HepG2 (cell line): ENCODE data around the gene PMEL. TPM values are rescaled to one million over a fixed set of nuclear protein-coding genes. Genes with fewer than 3 reads are reported as not detected.

Source experiments
- ATF1 ChIP-seq: IDR thresholded peaks from 2 replicates; pipeline ENCODE4 v1.6.1; 2016; ENCODE audit warnings: mild to moderate bottlenecking, control low read depth
- DPF2 ChIP-seq: sonication (generic); formaldehyde crosslinking; IDR thresholded peaks from 2 replicates; pipeline ENCODE4 v1.4.0; 2020; ENCODE audit warnings: mild to moderate bottlenecking, low read depth, missing genetic modification reagents, borderline replicate concordance
- EEA1 ChIP-seq: sonication (generic); formaldehyde crosslinking; IDR thresholded peaks from 2 replicates; pipeline ENCODE4 v1.5.1; 2020; ENCODE audit warnings: mild to moderate bottlenecking, missing genetic modification reagents, borderline replicate concordance
- PHF8 ChIP-seq: sonication (generic); formaldehyde crosslinking; IDR thresholded peaks from 2 replicates; pipeline ENCODE4 v1.5.0; 2020; ENCODE audit warnings: missing genetic modification reagents
- PRMT3 ChIP-seq: sonication (generic); formaldehyde crosslinking; IDR thresholded peaks from 2 replicates; pipeline ENCODE4 v1.8.1; 2022; ENCODE audit warnings: low read depth, mild to moderate bottlenecking, moderate library complexity, missing genetic modification reagents, borderline replicate concordance
- RAD51 ChIP-seq: fragments of 450-650 bp; IDR thresholded peaks from 2 replicates; pipeline ENCODE4 v1.6.1; 2016; ENCODE audit warnings: borderline replicate concordance
- REL ChIP-seq: sonication (generic); formaldehyde crosslinking; conservative IDR thresholded peaks from 2 replicates; pipeline ENCODE4 v1.8.0; 2022; ENCODE audit warnings: mild to moderate bottlenecking, missing genetic modification reagents, moderate library complexity
- RORA ChIP-seq: sonication (generic); formaldehyde crosslinking; IDR thresholded peaks from 2 replicates; pipeline ENCODE4 v1.5.0; 2020; ENCODE audit warnings: mild to moderate bottlenecking, missing genetic modification reagents, moderate library complexity
- SATB2 ChIP-seq: sonication (generic); formaldehyde crosslinking; IDR thresholded peaks from 2 replicates; pipeline ENCODE4 v1.5.0; 2020; ENCODE audit warnings: missing genetic modification reagents
- ZFYVE20 ChIP-seq: sonication (generic); formaldehyde crosslinking; IDR thresholded peaks from 2 replicates; pipeline ENCODE4 v1.8.0; 2023; ENCODE audit warnings: low read depth, mild to moderate bottlenecking, moderate library complexity, missing genetic modification reagents, borderline replicate concordance
- ZNF20 ChIP-seq: sonication (generic); formaldehyde crosslinking; IDR thresholded peaks from 2 replicates; pipeline ENCODE4 v1.4.0; 2020; ENCODE audit warnings: mild to moderate bottlenecking, moderate library complexity, missing genetic modification reagents
- ZNF232 ChIP-seq: sonication (generic); formaldehyde crosslinking; IDR thresholded peaks from 2 replicates; pipeline ENCODE4 v1.4.0; 2020; ENCODE audit warnings: missing genetic modification reagents, borderline replicate concordance
- ZNF350 ChIP-seq: sonication (generic); formaldehyde crosslinking; IDR thresholded peaks from 2 replicates; pipeline ENCODE4 v1.4.0; 2020; ENCODE audit warnings: mild to moderate bottlenecking, low read depth, missing genetic modification reagents, borderline replicate concordance
- ZNF367 ChIP-seq: sonication (generic); formaldehyde crosslinking; IDR thresholded peaks from 2 replicates; pipeline ENCODE4 v1.4.0; 2020; ENCODE audit warnings: missing genetic modification reagents, borderline replicate concordance
- ZNF652 ChIP-seq: IDR thresholded peaks from 2 replicates; pipeline ENCODE4 v1.6.1; 2016; ENCODE audit warnings: low read depth, borderline replicate concordance
- polyA plus RNA-seq, 8 experiments: library from polyadenylated mRNA; depleted of rRNA in 3 of 8; stranded (reverse) in 7 of 8; unstranded in 1 of 8; fragments of >200 nt; fragmentation: Illumina TruSeq in 4 of 8; extraction: Trizol in 4 of 8; gene quantifications; 2 replicates each; pipeline versions ENCODE4 v1.2.1 to v1.2.3, GENCODE V29; 2011 to 2016; ENCODE audit warnings: low read depth in 4 of 8, missing spikeins in 1 of 8, mixed read lengths in 1 of 8; ENCODE audit not compliant: insufficient read depth in 1 of 8
- total RNA-seq, 5 experiments: library from RNA; depleted of rRNA; stranded (reverse); fragments of >200 nt; fragmentation: Illumina TruSeq; extraction: Trizol; gene quantifications; 2 replicates each; pipeline ENCODE4 v1.2.3, GENCODE V29; 2016; ENCODE audit warnings: low read depth in 1 of 5
- TF ChIP-seq, protein P1 (sequence below): sonication (generic); formaldehyde crosslinking; conservative IDR thresholded peaks from 2 replicates; pipeline ENCODE4 v1.4.0; 2020; ENCODE audit warnings: missing genetic modification reagents
- TF ChIP-seq, protein P2 (sequence below): sonication (generic); formaldehyde crosslinking; IDR thresholded peaks from 2 replicates; pipeline ENCODE4 v1.9.0; 2021; ENCODE audit warnings: missing genetic modification reagents, mild to moderate bottlenecking, borderline replicate concordance
- TF ChIP-seq, protein P3 (sequence below): sonication (generic); formaldehyde crosslinking; conservative IDR thresholded peaks from 2 replicates; pipeline ENCODE4 v1.4.0; 2020; ENCODE audit warnings: missing genetic modification reagents
- TF ChIP-seq, protein P4 (sequence below), 2 experiments: sonication (generic) in 1 of 2; formaldehyde crosslinking in 1 of 2; IDR thresholded peaks; 2 replicates each; pipeline versions ENCODE4 v1.4.0 to v1.6.1; 2016 to 2020; ENCODE audit warnings: borderline replicate concordance in 1 of 2, low read depth in 1 of 2, mild to moderate bottlenecking in 1 of 2, missing genetic modification reagents in 1 of 2
- TF ChIP-seq, protein P5 (sequence below): sonication (generic); formaldehyde crosslinking; IDR thresholded peaks from 2 replicates; pipeline ENCODE4 v1.5.0; 2020; ENCODE audit warnings: missing genetic modification reagents

PMEL gene
- total and polyA plus RNA-seq, 2 of the 13 experiments (the other 11 are each of a cell fraction or from before 2014, with no cell fraction given): 0.49 to 3.3 TPM

DNA sequence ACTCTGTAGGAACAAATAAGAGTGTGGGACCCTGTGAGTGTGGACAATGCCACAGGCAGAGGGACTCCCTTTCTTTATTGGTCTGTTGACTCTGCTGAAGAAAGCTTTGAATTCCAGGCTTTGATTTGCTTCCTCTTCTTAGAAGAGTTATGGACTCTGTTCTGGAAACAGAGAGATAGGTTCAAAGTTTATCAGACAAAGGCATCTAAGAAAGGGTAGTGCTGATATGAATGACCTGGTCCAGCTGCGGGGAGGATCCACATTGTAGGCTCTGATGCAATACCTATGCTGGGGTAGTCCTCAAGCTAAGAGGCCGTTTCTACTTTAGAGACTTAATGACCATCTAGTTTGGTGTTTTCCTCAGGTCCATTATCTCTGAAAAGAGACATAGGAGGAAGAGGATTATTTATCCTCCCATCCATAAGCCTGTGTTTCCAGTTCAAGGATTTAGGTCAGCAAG lies 44.3 kb upstream of the PMEL start (continued):
- TF ChIP-seq, protein P1, sequence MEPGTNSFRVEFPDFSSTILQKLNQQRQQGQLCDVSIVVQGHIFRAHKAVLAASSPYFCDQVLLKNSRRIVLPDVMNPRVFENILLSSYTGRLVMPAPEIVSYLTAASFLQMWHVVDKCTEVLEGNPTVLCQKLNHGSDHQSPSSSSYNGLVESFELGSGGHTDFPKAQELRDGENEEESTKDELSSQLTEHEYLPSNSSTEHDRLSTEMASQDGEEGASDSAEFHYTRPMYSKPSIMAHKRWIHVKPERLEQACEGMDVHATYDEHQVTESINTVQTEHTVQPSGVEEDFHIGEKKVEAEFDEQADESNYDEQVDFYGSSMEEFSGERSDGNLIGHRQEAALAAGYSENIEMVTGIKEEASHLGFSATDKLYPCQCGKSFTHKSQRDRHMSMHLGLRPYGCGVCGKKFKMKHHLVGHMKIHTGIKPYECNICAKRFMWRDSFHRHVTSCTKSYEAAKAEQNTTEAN (CRISPR knock-in tag): 0 out of 2 replicates have a peak, but pooled peaks have one; percentile 32
- TF ChIP-seq PRMT3 (CRISPR knock-in tag): no peak
- TF ChIP-seq ZNF652 (CRISPR knock-in tag): no peak
- TF ChIP-seq RAD51: no peak
- TF ChIP-seq DPF2: peak; percentile 83
- no peak for TF ChIP-seq EEA1 (CRISPR knock-in tag)
- no peak for TF ChIP-seq RORA (CRISPR knock-in tag)
- no peak for TF ChIP-seq ZNF232 (CRISPR knock-in tag)
- no peak for TF ChIP-seq SATB2
- TF ChIP-seq ZNF367 (CRISPR knock-in tag): no peak
- TF ChIP-seq ATF1: peak; percentile 23; the same call in 1 of the 2 replicates
- TF ChIP-seq PHF8 (CRISPR knock-in tag): no peak
- TF ChIP-seq ZNF20: no peak
- TF ChIP-seq, protein P2, sequence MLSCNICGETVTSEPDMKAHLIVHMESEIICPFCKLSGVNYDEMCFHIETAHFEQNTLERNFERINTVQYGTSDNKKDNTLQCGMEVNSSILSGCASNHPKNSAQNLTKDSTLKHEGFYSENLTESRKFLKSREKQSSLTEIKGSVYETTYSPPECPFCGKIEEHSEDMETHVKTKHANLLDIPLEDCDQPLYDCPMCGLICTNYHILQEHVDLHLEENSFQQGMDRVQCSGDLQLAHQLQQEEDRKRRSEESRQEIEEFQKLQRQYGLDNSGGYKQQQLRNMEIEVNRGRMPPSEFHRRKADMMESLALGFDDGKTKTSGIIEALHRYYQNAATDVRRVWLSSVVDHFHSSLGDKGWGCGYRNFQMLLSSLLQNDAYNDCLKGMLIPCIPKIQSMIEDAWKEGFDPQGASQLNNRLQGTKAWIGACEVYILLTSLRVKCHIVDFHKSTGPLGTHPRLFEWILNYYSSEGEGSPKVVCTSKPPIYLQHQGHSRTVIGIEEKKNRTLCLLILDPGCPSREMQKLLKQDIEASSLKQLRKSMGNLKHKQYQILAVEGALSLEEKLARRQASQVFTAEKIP (CRISPR knock-in tag): no peak
- TF ChIP-seq, protein P3, sequence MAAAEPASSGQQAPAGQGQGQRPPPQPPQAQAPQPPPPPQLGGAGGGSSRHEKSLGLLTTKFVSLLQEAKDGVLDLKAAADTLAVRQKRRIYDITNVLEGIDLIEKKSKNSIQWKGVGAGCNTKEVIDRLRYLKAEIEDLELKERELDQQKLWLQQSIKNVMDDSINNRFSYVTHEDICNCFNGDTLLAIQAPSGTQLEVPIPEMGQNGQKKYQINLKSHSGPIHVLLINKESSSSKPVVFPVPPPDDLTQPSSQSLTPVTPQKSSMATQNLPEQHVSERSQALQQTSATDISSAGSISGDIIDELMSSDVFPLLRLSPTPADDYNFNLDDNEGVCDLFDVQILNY (CRISPR knock-in tag): no peak
- TF ChIP-seq, protein P4, sequence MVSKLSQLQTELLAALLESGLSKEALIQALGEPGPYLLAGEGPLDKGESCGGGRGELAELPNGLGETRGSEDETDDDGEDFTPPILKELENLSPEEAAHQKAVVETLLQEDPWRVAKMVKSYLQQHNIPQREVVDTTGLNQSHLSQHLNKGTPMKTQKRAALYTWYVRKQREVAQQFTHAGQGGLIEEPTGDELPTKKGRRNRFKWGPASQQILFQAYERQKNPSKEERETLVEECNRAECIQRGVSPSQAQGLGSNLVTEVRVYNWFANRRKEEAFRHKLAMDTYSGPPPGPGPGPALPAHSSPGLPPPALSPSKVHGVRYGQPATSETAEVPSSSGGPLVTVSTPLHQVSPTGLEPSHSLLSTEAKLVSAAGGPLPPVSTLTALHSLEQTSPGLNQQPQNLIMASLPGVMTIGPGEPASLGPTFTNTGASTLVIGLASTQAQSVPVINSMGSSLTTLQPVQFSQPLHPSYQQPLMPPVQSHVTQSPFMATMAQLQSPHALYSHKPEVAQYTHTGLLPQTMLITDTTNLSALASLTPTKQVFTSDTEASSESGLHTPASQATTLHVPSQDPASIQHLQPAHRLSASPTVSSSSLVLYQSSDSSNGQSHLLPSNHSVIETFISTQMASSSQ (IDR thresholded peaks at IDR 0.05; ENCODE audit: low read depth): peak; percentile 46; the same call in 1 of the 2 replicates
- TF ChIP-seq, protein P4 (CRISPR knock-in tag; IDR thresholded peaks at IDR 0.05; ENCODE audit: borderline replicate concordance): no peak
- TF ChIP-seq REL (CRISPR knock-in tag): no peak
- TF ChIP-seq, protein P5, sequence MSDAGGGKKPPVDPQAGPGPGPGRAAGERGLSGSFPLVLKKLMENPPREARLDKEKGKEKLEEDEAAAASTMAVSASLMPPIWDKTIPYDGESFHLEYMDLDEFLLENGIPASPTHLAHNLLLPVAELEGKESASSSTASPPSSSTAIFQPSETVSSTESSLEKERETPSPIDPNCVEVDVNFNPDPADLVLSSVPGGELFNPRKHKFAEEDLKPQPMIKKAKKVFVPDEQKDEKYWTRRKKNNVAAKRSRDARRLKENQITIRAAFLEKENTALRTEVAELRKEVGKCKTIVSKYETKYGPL: no peak
- TF ChIP-seq ZNF350: no peak
- TF ChIP-seq ZFYVE20 (CRISPR knock-in tag): no peak
